ENCODE data around the gene TRPC1. TPM values are rescaled to one million over a fixed set of nuclear protein-coding genes. Genes with fewer than 3 reads are reported as not detected.

TRPC1 gene
- total RNA-seq, 1 donor from 2014 or later: 14.5 TPM

DNA sequence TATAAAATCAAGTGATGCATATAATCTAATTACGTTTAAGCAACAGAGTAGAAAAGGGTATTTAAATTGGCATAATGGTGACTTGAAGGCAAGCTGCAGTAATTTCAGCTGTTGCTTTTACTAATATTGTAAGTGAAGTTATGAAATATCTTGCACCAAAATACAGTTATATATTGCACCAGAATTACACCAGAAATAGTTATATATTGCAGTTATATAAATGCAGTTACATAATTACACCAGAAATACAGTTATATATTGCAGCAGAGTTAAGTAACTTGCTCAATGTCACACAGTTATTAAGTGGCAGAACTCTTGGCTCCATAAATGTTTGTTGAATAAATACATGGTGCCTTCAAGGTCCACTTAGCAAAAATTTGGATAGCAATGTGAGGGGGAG, 113.7 kb downstream of the TRPC1 start:
- no peak for DNase-seq (ENCODE audit: low read depth, low spot score)

DNA sequence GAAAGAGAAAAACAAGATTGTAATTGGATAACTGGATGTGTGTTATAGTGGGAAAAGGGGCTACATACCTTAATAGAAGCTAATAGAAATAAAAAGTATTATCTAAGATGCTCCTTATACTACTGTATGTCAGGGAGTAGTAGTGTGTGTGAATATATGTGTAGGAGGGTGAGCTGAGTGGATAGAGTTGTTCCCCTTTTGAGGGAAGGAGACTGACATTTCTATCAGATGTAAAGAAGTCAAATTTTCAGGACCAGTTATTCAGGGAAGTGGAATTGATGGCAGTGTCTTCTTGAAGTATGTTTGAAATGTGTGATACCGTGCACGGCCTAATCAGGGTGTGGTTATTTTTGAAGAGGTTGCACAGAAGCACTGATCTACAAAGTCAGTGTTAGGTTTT, 116.0 kb downstream of the TRPC1 start:
- DNase-seq (ENCODE audit: low read depth, low spot score): no peak

DNA sequence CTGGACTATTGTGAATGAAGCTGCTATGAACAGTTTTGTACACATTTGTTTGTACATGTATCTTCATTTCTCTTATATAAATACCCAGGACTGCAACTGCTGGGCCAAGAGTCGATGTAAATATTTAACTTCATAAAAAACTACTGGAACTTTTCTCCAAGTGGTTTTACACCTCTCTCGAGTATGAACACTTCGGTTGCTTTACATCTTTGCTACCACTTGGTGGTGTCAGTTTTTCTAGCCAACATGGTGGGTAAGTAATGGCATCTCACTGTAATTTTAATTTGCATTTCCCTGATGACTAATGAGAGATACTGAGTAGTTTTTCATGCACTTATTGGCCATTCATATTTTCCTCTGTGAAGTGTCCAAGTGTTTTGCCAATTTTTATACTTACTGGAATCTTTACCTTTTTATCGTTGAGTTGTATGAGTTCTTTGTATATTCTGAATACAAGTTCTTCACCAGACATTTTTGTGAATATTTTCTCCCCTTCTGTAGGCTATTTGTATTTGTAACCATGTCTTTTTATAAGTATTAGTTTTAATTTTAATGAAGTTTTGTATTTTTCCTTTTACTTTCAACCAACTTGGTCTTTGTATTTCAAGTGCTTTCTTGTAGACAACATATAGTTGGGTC, 120.6 kb downstream of the TRPC1 start:
- no peak for DNase-seq (ENCODE audit: low read depth, low spot score)

DNA sequence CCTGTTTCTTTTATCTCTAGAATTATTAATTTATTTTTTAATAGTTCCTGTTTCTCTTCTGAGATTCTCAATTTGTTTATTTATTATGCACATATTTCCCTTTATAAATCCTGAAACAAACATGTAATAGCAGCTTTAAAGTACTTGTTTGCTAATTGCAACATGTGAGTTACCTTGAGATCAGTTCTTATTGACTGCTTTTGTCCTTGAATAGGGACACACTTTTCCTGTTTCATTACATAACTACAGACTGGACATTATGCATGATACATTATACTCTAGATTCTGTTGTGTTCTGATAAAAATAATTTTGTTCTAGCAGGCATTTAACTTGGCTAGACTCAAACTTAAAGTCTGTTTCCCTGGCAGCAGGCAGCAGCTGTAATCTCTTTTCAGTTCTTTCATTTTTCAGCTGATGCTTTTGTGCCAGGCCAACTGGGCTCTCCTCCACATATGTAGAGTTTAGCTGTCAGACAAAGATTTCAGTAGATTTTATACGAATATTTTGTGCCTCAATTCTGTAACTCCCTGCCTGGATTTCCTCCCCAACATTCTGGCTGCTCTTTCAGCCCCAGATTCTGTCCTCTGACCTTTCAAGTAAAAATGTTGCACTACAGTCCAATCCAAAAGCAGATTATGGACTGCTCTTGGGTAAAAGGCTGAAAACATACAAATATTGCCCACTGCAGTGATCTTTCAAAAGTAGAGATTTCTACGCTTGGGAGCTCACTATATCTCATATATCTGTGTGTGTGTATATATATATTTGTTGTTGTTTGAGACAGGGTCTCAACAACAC, 123.1 kb downstream of the TRPC1 start:
- no peak for DNase-seq (ENCODE audit: low read depth, low spot score)

DNA sequence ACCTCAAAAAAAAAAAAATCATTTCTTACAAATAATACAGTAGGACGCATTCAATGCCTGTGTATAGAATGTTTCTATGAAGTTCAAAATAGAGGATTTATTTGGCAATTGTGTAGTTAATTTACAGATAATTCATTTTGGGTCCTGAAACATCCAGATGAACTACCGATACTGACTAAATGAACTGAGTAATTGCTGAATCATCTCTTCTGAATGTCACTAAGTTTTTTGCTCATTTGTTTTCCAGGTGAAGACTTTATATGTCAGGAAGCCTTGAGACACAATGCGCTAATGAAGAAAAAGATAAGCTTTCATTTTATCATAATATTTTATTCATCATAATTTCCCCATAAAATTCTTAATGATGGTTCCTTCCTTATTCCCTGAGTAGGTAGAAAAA, 125.3 kb downstream of the TRPC1 start:
- no peak for DNase-seq (ENCODE audit: low read depth, low spot score)

DNA sequence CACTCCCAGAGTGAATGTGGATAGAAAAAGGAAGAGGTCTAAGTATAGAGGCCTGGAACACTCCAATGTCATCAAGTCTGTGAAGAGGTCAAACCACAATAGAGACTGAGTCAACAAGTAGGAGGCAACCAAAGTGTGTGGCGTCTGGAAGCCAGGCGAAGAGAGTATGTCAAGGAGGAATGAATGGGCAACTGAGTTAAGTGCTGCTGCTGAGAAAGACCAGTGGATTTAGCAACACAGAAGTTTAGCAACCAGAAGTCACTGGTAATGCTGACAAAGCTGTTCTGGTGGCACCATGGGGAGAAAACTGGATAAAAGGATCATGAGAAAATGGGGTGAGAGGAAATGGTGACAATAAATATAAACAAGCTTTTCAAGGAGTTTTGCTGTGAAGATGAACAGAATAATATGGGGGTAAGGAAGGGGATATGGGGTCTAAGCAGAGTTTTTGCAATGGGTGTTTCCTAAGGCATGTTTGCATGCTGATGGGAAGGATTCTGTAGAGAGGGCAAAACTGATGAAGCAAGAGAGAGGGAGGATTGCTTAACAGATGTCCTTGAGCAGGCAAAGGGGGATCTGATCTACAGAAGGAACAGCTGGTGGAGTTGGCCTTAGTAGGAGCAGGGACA, 126.7 kb downstream of the TRPC1 start:
- peak; percentile 33 for DNase-seq (ENCODE audit: low read depth, low spot score)

DNA sequence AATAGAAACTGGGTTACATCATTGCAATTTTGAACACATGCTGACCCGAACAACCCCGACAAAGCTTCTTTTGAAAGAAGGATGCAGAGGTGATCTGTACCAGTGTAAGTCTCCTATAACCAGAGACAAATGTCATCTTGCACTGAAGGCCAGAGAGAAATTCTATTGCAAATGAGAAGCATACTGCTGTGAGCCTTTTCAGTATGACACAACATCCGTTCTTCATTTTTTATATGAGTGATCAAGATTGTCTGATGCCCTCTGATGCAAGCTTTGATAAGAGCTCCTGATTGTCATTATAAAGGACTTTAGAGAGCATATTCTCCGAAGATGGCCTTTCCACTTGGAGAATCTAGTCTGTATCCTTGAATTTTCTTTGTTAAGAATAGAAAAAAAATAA, 128.2 kb downstream of the TRPC1 start:
- no peak for DNase-seq (ENCODE audit: low read depth, low spot score)

DNA sequence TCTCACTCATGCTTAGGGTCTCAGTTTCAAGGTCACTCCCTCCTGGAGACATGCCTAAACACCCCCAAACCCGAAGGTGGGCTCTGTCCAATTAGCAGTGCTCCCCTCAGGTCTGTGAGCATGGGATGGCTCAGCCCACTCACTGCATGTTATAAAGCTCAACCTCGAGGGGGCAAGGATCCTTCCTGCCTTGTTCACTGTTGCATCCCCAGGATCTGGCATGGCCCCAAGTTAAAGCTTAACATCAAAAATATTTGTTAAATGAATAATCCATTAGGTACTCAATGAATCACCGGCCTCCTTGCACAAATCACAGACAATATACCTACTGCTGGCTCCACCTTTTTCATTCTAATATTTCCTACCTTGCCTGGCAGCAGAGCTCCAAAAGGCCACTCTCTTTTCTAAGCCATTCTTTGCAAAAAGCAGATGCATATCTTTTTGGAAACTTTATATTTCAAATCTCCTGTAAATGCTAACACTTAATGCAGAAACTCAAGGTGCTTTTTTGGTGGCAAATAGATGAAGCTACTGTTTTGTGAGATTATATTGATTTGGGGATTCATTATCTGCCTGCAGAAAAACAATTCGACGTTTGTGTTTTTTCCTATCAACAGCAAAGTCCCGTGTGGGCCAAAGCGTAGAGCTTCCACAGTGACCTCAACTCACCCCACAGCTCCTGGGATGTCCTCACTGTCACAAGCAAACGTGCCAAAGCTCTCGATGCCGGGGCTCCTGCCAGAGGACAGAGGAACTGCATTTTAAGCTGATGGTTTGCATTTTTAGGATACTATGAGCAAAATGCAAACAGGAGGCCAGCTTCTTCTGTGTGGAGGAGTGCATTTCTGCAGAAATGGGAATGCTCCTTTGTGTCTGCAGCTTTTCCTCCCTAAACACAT, 129.7 kb downstream of the TRPC1 start:
- no peak for DNase-seq (ENCODE audit: low read depth, low spot score)

DNA sequence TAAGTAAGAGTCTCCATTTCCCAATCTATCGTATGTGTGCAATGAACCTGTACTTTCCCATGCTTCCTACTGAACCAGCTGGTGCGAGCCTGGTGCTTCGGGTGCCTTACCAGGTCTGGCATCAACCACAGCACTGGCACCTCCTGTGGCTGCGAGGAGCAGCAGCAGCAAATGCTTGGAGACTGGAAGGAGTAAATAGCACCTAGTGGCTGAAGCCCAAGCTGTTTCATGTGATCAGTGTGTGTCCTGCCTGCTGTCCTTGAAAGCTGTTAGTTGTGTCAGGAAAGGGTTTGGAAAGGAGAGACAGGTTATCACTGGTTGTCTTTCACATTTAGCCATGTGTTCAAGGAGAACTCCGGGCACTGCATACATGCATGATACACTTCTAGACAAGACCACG, 133.2 kb downstream of the TRPC1 start:
- DNase-seq (ENCODE audit: low read depth, low spot score): no peak

Other genes starting within 250 kb of the TRPC1 start
- gene ATR, start 145.3 kb upstream of the TRPC1 start, total RNA-seq: 27.4 and 39.9 TPM in 2 replicates
- gene PLS1, start 127.6 kb upstream of the TRPC1 start, total RNA-seq: 3.4 TPM in 2 replicates
- gene PCOLCE2, start 165.0 kb downstream of the TRPC1 start, total RNA-seq: 8.5 and 12.1 TPM in 2 replicates
- not detected in 2 replicates for gene PAQR9, start 239.6 kb downstream of the TRPC1 start, total RNA-seq

All from pulmonary artery endothelial cell (primary cell).